CD4-positive, alpha-beta T cell treated with Interleukin-1 beta for 1 hour (primary cell): Measurements from ENCODE around the gene LCN12.
A peak's percentile ranks its signal among the peaks of the same experiment; 100 is the strongest.

Experiments used
- DNase-seq, 2 donors: peaks; one replicate each; pipeline ENCODE4 v3.0.0-alpha.2; 2020 to 2022

LCN12 gene

GRCh38 chr9:136927343-136928271 lies 24.5 kb upstream of the LCN12 start:
- DNase-seq = no peak

GRCh38 chr9:136928591-136928990 lies 23.5 kb upstream of the LCN12 start:
- DNase-seq = no peak

- DNase-seq = no peak
Measured at GRCh38 chr9:136930014-136930413, 22.1 kb upstream of the LCN12 start.

GRCh38 chr9:136931611-136932130 lies 20.4 kb upstream of the LCN12 start:
- no peak for DNase-seq

- DNase-seq = no peak
Measured at GRCh38 chr9:136934277-136934676, 17.8 kb upstream of the LCN12 start.

GRCh38 chr9:136935651-136936050 lies 16.4 kb upstream of the LCN12 start:
- no peak for DNase-seq

- no peak for DNase-seq
Measured at GRCh38 chr9:136936645-136937170, 15.4 kb upstream of the LCN12 start.

GRCh38 chr9:136937186-136938001 lies 14.7 kb upstream of the LCN12 start:
- DNase-seq = no peak

GRCh38 chr9:136939431-136939995 lies 12.6 kb upstream of the LCN12 start:
- no peak for DNase-seq

GRCh38 chr9:136939996-136940525 lies 12.0 kb upstream of the LCN12 start:
- no peak for DNase-seq

- DNase-seq = no peak
Measured at GRCh38 chr9:136940526-136941230, 11.4 kb upstream of the LCN12 start.

- DNase-seq = no peak
Measured at GRCh38 chr9:136941231-136942111, 10.6 kb upstream of the LCN12 start.

GRCh38 chr9:136942112-136942880 lies 9.8 kb upstream of the LCN12 start:
- no peak for DNase-seq

- DNase-seq = no peak
Measured at GRCh38 chr9:136942881-136943230, 9.2 kb upstream of the LCN12 start.

GRCh38 chr9:136943291-136944211 lies 8.5 kb upstream of the LCN12 start:
- peak; percentile 19 to 22 for DNase-seq

GRCh38 chr9:136944212-136944518 lies 7.9 kb upstream of the LCN12 start:
- DNase-seq = no peak

- peak; percentile 95 for DNase-seq
Measured at GRCh38 chr9:136944519-136945332, 7.3 kb upstream of the LCN12 start, which contains the start of the genes C8G and FBXW5. TSS of gene C8G (plus strand) at chr9:136945243. CDS start at chr9:136945321, 78 bp downstream. TSS of gene FBXW5 (minus strand) at chr9:136944738. CDS start at chr9:136944083, 655 bp downstream.
